ENCODE measurements around the gene ANKRD11.

Gene ANKRD11

DNA sequence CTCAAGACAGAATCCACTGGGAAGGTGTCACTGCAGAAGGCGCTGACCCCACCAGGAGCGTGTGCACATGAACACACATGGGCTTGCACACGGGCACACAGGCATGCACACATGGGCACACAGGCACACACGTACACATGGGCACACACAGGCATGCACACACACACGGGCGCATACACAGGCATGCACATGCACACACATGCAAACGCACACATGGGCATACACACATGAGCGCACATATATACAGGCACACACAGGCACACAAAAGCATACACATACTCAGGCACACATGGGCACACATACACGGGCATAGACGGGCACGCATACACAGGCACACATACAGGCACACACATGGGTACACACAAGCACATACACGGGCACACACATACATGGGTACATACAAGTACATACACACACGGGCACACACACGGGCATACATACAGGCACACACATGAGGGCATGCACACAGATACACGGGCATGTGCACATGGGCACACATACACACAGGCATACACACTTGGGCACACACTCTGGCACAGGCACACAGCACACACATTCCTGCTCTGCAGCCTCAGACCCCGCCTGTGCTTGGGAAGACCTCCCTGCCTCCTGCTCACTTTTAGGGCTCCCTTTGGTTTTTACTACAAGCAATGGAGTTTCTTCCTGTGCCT lies 186.0 kb downstream of the ANKRD11 start:
- Histone ChIP-seq H2BK12ac (ENCODE audit: low read length in 2 of 2) (no peak overlapping the region), H3K4me2 (ENCODE audit: low read length, poor library complexity, severe bottlenecking) (no peak overlapping the region), H3K79me1 (replicated peaks; ENCODE audit: low read length, poor library complexity, severe bottlenecking) (peaks cover 40% of the 10 kb centered on the region), H2BK15ac (ENCODE audit: low read depth, poor library complexity, severe bottlenecking) (no peak overlapping the region), H2BK120ac (ENCODE audit: low read depth, low read length) (no peak overlapping the region), H2BK5ac (ENCODE audit: low read depth, low read length, poor library complexity, severe bottlenecking) (no peak overlapping the region), H3K4me1 (ENCODE audit: control insufficient read depth, insufficient read depth, low read depth, low read length) (peaks cover 34% of the 10 kb centered on the region), H3K23ac (ENCODE audit: low read length in 2 of 2) (no peak overlapping the region), H4K91ac (ENCODE audit: low read length) (peak overlapping the region; percentile 16), H2AFZ (ENCODE audit: low read depth, low read length) (no peak overlapping the region), H2AK5ac (ENCODE audit: low read length, severe bottlenecking) (no peak overlapping the region), H3K4me3 (ENCODE audit: insufficient read depth in 1 of 2, low read depth in 1 of 2, low read length in 2 of 2) (no peak overlapping the region), H3K36me3 (ENCODE audit: control insufficient read depth in 1 of 2, insufficient read depth in 2 of 2, low read depth in 1 of 2, low read length in 2 of 2) (peaks cover 30 to 61% of the 10 kb centered on the region in 2 experiments), H3K4ac (ENCODE audit: low read depth in 1 of 2, low read length in 2 of 2) (no peak overlapping the region), H3K14ac (ENCODE audit: low read length in 2 of 2) (no peak overlapping the region), H4K8ac (ENCODE audit: low read length) (no peak overlapping the region), H3K18ac (ENCODE audit: low read depth in 1 of 2, low read length in 2 of 2) (no peak overlapping the region), H3K9me3 (ENCODE audit: control insufficient read depth, low read length) (no peaks in the 10 kb centered on the region), H3K9ac (ENCODE audit: low read length) (no peak overlapping the region), H3K27me3 (ENCODE audit: control insufficient read depth in 1 of 2, insufficient read depth in 1 of 2, low read length in 2 of 2) (no peaks in the 10 kb centered on the region), H3K27ac (ENCODE audit: low read length, poor library complexity, severe bottlenecking) (no peak overlapping the region)
- DNase-seq = no peak
- WGBS = 98% methylated on average over 16 of the region's 16 CpGs

DNA sequence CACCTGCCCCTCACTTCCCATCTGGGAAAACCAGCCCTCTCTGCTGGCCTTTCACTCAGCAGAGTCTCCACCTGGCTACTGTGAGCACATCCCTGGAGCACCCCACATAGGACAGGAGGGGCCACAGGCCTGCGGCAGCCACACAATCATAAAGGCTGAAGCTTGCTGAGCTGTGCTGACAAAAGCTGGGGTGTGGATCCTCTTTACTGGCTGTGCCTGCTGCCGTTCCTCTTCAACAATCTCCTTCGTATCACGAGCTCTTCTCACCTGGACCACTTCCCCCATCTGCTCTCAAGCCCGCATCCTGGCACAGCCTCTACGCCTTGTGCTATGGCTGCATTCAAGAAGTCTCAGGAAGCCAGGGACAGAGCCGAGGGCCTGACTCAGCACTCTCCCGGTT lies 186.7 kb downstream of the ANKRD11 start:
- no peak overlapping the region for H3K18ac ChIP-seq (ENCODE audit: low read depth in 1 of 2, low read length in 2 of 2)
- no peak overlapping the region for H2BK12ac ChIP-seq (ENCODE audit: low read length in 2 of 2)
- 94% methylated on average over 8 of the region's 8 CpGs for WGBS
- no peak overlapping the region for H3K14ac ChIP-seq (ENCODE audit: low read length in 2 of 2)
- no peak overlapping the region for H2BK5ac ChIP-seq (ENCODE audit: low read depth, low read length, poor library complexity, severe bottlenecking)
- no peaks in the 10 kb centered on the region for H3K27me3 ChIP-seq (ENCODE audit: control insufficient read depth in 1 of 2, insufficient read depth in 1 of 2, low read length in 2 of 2)
- H3K4me1 ChIP-seq (ENCODE audit: control insufficient read depth, insufficient read depth, low read depth, low read length) = peaks cover 33% of the 10 kb centered on the region
- no peaks in the 10 kb centered on the region for H3K9me3 ChIP-seq (ENCODE audit: control insufficient read depth, low read length)
- no peak overlapping the region for H2BK120ac ChIP-seq (ENCODE audit: low read depth, low read length)
- no peak overlapping the region for H3K23ac ChIP-seq (ENCODE audit: low read length in 2 of 2)
- DNase-seq = no peak
- H3K4me3 ChIP-seq (ENCODE audit: insufficient read depth in 1 of 2, low read depth in 1 of 2, low read length in 2 of 2) = no peak overlapping the region
- H4K8ac ChIP-seq (ENCODE audit: low read length) = no peak overlapping the region
- H2AFZ ChIP-seq (ENCODE audit: low read depth, low read length) = no peak overlapping the region
- H2BK15ac ChIP-seq (ENCODE audit: low read depth, poor library complexity, severe bottlenecking) = no peak overlapping the region
- H3K4ac ChIP-seq (ENCODE audit: low read depth in 1 of 2, low read length in 2 of 2) = no peak overlapping the region
- H3K9ac ChIP-seq (ENCODE audit: low read length) = no peak overlapping the region
- peaks cover 37% of the 10 kb centered on the region for H3K79me1 ChIP-seq (replicated peaks; ENCODE audit: low read length, poor library complexity, severe bottlenecking)
- H3K36me3 ChIP-seq (ENCODE audit: control insufficient read depth in 1 of 2, insufficient read depth in 2 of 2, low read depth in 1 of 2, low read length in 2 of 2) = peaks cover 26 to 62% of the 10 kb centered on the region in 2 experiments
- no peak overlapping the region for H4K91ac ChIP-seq (ENCODE audit: low read length)
- H3K4me2 ChIP-seq (ENCODE audit: low read length, poor library complexity, severe bottlenecking) = no peak overlapping the region
- no peak overlapping the region for H2AK5ac ChIP-seq (ENCODE audit: low read length, severe bottlenecking)
- no peak overlapping the region for H3K27ac ChIP-seq (ENCODE audit: low read length, poor library complexity, severe bottlenecking)

DNA sequence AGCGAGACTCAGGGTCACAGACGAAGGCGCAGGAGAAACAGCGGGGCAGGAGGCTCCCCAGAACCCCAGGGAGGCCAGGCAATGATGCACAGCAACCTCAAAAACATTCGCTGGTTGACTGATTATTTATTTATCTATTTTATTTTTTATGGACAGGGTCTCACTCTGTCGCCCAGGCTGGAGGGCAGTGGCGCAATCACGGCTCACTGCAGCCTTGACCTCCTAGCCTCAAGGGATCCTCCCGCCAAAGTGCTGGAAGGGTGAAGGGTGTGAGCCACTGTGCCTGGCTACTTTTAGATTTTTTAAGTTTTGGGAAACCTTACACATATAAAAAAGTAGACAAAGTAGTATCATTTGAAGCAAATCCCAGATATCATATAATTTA lies 189.4 kb downstream of the ANKRD11 start:
- H2BK15ac ChIP-seq (ENCODE audit: low read depth, poor library complexity, severe bottlenecking) = peak overlapping the region; percentile 8
- no peak overlapping the region for H2BK5ac ChIP-seq (ENCODE audit: low read depth, low read length, poor library complexity, severe bottlenecking)
- no peak overlapping the region for H3K14ac ChIP-seq (ENCODE audit: low read length in 2 of 2)
- H4K91ac ChIP-seq (ENCODE audit: low read length) = peak overlapping the region; percentile 23
- H3K23ac ChIP-seq (ENCODE audit: low read length in 2 of 2) = no peak overlapping the region
- no peak overlapping the region for H3K4ac ChIP-seq (ENCODE audit: low read depth in 1 of 2, low read length in 2 of 2)
- no peak for DNase-seq
- H2BK120ac ChIP-seq (ENCODE audit: low read depth, low read length) = no peak overlapping the region
- peaks cover 45% of the 10 kb centered on the region for H3K79me1 ChIP-seq (replicated peaks; ENCODE audit: low read length, poor library complexity, severe bottlenecking)
- no peak overlapping the region for H3K27ac ChIP-seq (ENCODE audit: low read length, poor library complexity, severe bottlenecking)
- H3K18ac ChIP-seq (ENCODE audit: low read depth in 1 of 2, low read length in 2 of 2) = no peak overlapping the region
- H3K9me3 ChIP-seq (ENCODE audit: control insufficient read depth, low read length) = no peaks in the 10 kb centered on the region
- no peak overlapping the region for H2AK5ac ChIP-seq (ENCODE audit: low read length, severe bottlenecking)
- H3K36me3 ChIP-seq (ENCODE audit: control insufficient read depth in 1 of 2, insufficient read depth in 2 of 2, low read depth in 1 of 2, low read length in 2 of 2) = peaks cover 43 to 71% of the 10 kb centered on the region in 2 experiments
- WGBS = 90% methylated on average over 5 of the region's 9 CpGs
- peaks cover 29% of the 10 kb centered on the region for H3K4me1 ChIP-seq (ENCODE audit: control insufficient read depth, insufficient read depth, low read depth, low read length)
- H3K4me3 ChIP-seq (ENCODE audit: insufficient read depth in 1 of 2, low read depth in 1 of 2, low read length in 2 of 2) = peak overlapping the region in 1 of 2 experiments; percentile 34
- H3K27me3 ChIP-seq (ENCODE audit: control insufficient read depth in 1 of 2, insufficient read depth in 1 of 2, low read length in 2 of 2) = no peaks in the 10 kb centered on the region
- H3K4me2 ChIP-seq (ENCODE audit: low read length, poor library complexity, severe bottlenecking) = no peak overlapping the region
- H2AFZ ChIP-seq (ENCODE audit: low read depth, low read length) = no peak overlapping the region
- no peak overlapping the region for H2BK12ac ChIP-seq (ENCODE audit: low read length in 2 of 2)
- peak overlapping the region; percentile 81 for H3K9ac ChIP-seq (ENCODE audit: low read length)
- no peak overlapping the region for H4K8ac ChIP-seq (ENCODE audit: low read length)

DNA sequence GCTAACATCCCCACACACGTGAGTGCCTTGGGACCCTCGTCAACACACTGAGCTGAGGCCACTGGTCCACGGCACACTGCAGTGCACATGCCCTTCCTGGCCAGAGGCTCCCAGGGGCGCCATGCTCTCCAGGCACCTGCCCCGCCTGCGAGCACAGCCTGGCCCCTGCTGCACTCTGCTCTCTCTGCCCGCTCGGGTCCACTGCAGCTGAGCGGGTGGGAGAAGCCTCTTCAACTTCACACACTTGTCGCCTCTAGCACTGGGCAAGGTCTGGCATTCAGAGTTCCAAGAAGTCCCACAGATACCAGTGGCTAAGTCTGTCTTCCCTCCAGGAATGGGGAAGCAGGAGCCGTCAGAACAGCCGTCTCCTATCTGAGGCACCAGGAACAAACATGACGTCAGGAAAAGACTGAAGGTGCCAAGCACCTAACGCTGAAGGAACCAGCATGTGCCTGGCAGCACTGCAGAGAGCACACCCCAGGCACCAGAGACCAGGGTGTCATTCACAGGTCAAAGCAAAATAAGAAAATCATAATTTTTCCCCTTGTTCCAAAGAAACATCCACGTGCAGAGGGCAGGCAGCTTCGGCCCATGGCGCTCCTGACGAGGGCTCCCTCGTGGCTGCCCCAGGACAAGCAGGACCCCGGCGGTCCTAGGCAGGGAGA lies 189.9 kb downstream of the ANKRD11 start:
- peak overlapping the region; percentile 23 for H4K91ac ChIP-seq (ENCODE audit: low read length)
- H2AK5ac ChIP-seq (ENCODE audit: low read length, severe bottlenecking) = no peak overlapping the region
- H3K4me3 ChIP-seq (ENCODE audit: insufficient read depth in 1 of 2, low read depth in 1 of 2, low read length in 2 of 2) = no peak overlapping the region
- H2BK5ac ChIP-seq (ENCODE audit: low read depth, low read length, poor library complexity, severe bottlenecking) = no peak overlapping the region
- H3K23ac ChIP-seq (ENCODE audit: low read length in 2 of 2) = no peak overlapping the region
- peaks cover 31% of the 10 kb centered on the region for H3K4me1 ChIP-seq (ENCODE audit: control insufficient read depth, insufficient read depth, low read depth, low read length)
- WGBS = 91% methylated on average over 21 of the region's 21 CpGs
- no peak overlapping the region for H2AFZ ChIP-seq (ENCODE audit: low read depth, low read length)
- peaks cover 48% of the 10 kb centered on the region for H3K79me1 ChIP-seq (replicated peaks; ENCODE audit: low read length, poor library complexity, severe bottlenecking)
- no peak overlapping the region for H2BK12ac ChIP-seq (ENCODE audit: low read length in 2 of 2)
- no peak overlapping the region for H3K4me2 ChIP-seq (ENCODE audit: low read length, poor library complexity, severe bottlenecking)
- no peak overlapping the region for H2BK120ac ChIP-seq (ENCODE audit: low read depth, low read length)
- no peak overlapping the region for H4K8ac ChIP-seq (ENCODE audit: low read length)
- H3K36me3 ChIP-seq (ENCODE audit: control insufficient read depth in 1 of 2, insufficient read depth in 2 of 2, low read depth in 1 of 2, low read length in 2 of 2) = peaks cover 43 to 75% of the 10 kb centered on the region in 2 experiments
- no peak overlapping the region for H3K4ac ChIP-seq (ENCODE audit: low read depth in 1 of 2, low read length in 2 of 2)
- H3K18ac ChIP-seq (ENCODE audit: low read depth in 1 of 2, low read length in 2 of 2) = no peak overlapping the region
- no peaks in the 10 kb centered on the region for H3K27me3 ChIP-seq (ENCODE audit: control insufficient read depth in 1 of 2, insufficient read depth in 1 of 2, low read length in 2 of 2)
- DNase-seq = no peak
- H3K27ac ChIP-seq (ENCODE audit: low read length, poor library complexity, severe bottlenecking) = no peak overlapping the region
- H2BK15ac ChIP-seq (ENCODE audit: low read depth, poor library complexity, severe bottlenecking) = peak overlapping the region; percentile 8
- peak overlapping the region; percentile 81 for H3K9ac ChIP-seq (ENCODE audit: low read length)
- no peaks in the 10 kb centered on the region for H3K9me3 ChIP-seq (ENCODE audit: control insufficient read depth, low read length)
- no peak overlapping the region for H3K14ac ChIP-seq (ENCODE audit: low read length in 2 of 2)

All from mesenchymal stem cell (in vitro differentiated cells and primary cell).